Heart right ventricle (tissue), 16 donors: ENCODE measurements around the gene PHYKPL. TPM values are rescaled to one million over a fixed set of nuclear protein-coding genes. Genes with fewer than 3 reads are reported as not detected.
A peak's percentile ranks its signal among the peaks of the same experiment; 100 is the strongest.
"Not testable (repeated sequence)": the region's sequence is repeated elsewhere in the genome, so short reads cannot be mapped to it uniquely, and the experiment has no call there.

ENCODE experiments used
- ATAC-seq, 8 donors: fragments of 200-7000 bp; cut with Tn5 transposase; one replicate each; pipeline ENCODE4 v1.9.1; 2020; ENCODE audit warnings: mild to moderate bottlenecking in 8 of 8, moderate library complexity in 8 of 8, moderate number of reproducible peaks in 1 of 8
- DNase-seq, 2 donors: peaks; one replicate each; pipeline ENCODE4 v3.0.0-alpha.2; 2020
- H3K27ac ChIP-seq, 10 donors: fragments of 200-600 bp; sonication (generic) in 2 of 10; one replicate each; pipeline versions ENCODE4 v1.5.0 to v1.8.0; 2020 to 2022; ENCODE audit warnings: mild to moderate bottlenecking in 3 of 10
- H3K27me3 ChIP-seq, 7 donors: fragments of 200-600 bp; one replicate each; pipeline ENCODE4 v1.8.0; 2021 to 2022; ENCODE audit warnings: mild to moderate bottlenecking in 2 of 7
- H3K36me3 ChIP-seq, 9 donors: fragments of 200-600 bp; sonication (generic) in 1 of 9; one replicate each; pipeline versions ENCODE4 v1.5.0 to v1.8.0; 2020 to 2022; ENCODE audit warnings: mild to moderate bottlenecking in 2 of 9
- H3K4me1 ChIP-seq, 9 donors: fragments of 200-600 bp; sonication (generic) in 1 of 9; one replicate each; pipeline versions ENCODE4 v1.5.0 to v1.8.0; 2020 to 2022; ENCODE audit warnings: mild to moderate bottlenecking in 4 of 9
- H3K4me3 ChIP-seq, 10 donors: fragments of 200-600 bp; sonication (generic) in 2 of 10; one replicate each; pipeline versions ENCODE4 v1.5.0 to v1.8.0; 2020 to 2022; ENCODE audit warnings: mild to moderate bottlenecking in 7 of 10, moderate library complexity in 2 of 10
- H3K9me3 ChIP-seq, 11 donors: fragments of 200-600 bp in 10 of 11; sonication (generic) in 2 of 11; one replicate each; pipeline versions ENCODE4 v1.5.0 to v1.8.0; 2013 to 2022; ENCODE audit warnings: mild to moderate bottlenecking in 2 of 11, control low read depth in 1 of 11, moderate library complexity in 1 of 11
- WGBS, 2 donors: extraction: QIAGEN DNeasy Blood & Tissue Kit; methylation state at CpG; one replicate each; pipeline ENCODE4 v1.1.7; 2013; ENCODE audit warnings: inconsistent platforms in 1 of 2; 5-methylcytosine and 5-hydroxymethylcytosine counted together
- intact Hi-C, 10 donors: fragments of 100-400 bp; cut with DNase I; formaldehyde crosslinking; loops; one replicate each; pipeline versions ENCODE4 v1.11.1 to v1.14.2; 2022
- polyA plus RNA-seq, 2 donors: library from polyadenylated mRNA; stranded (reverse); fragments of 200-250 nt; gene quantifications; one replicate each; pipeline ENCODE4 v1.2.3, GENCODE V29; 2013
- total RNA-seq, 10 donors: library from RNA; stranded (reverse); fragmentation: NEBNext Ultra II Directional in 3 of 10; extraction: Animal tissue kit (Norgen Biotek cat#: 25700) in 3 of 10; gene quantifications; one replicate each; pipeline versions ENCODE4 v1.2.1 to v1.2.4, GENCODE V29; 2021 to 2023
- TF ChIP-seq, protein P1 (sequence below), 9 donors: fragments of 200-600 bp; sonication (generic) in 2 of 9; IDR thresholded peaks; one replicate each; pipeline versions ENCODE4 v1.5.0 to v1.8.0; 2021 to 2022; ENCODE audit warnings: antibody characterized with exemption in 9 of 9, mild to moderate bottlenecking in 5 of 9, moderate library complexity in 1 of 9
- donor health status: Arrhythmogenic right ventricular cardiomyopathy.
- donor health status: ischemic (EF 13 %, LVEDD 7.1; RV severe dilation, severe dysfunction).
- donor health status: healthy with polysubstance abuse.
- donor health status: DM: no; HTN: yes; CAD: no.
- donor health status: DM: no; HTN: no; CAD: no.
- donor health status: ischemic (EF 25% LVEDD 6.9; RV normal size, moderate dysfunction).
- donor health status: ischemic (EF 25% LVEDD 5.7; RV mildly dilated, moderate dysfunction).
- donor health status: healthy.
- donor health status: DM: yes; HTN: yes; CAD: no.
- donor health status: Ischemic cardiomyopathy.
- donor health status: ischemic (EF 35%, LVEDD 5.7; RV mildly dilated, moderate dysfunction).
- donor health status: nonischemic (EF 11% LVEDD 7.7; RV severe dilation, severe dysfunction).
- donor health status: DM: yes; HTN: yes; CAD: no.
- donor health status: PGD.
- donor health status: ischemic (EF 29% LVEDD 5.4; RV normal size, mild dysfunction).
- donor health status: nonischemic (EF 23%, LVEDD 6.1; RV moderate dilation, normal function).

PHYKPL gene
- total and polyA plus RNA-seq, 12 donors = 24.8 to 59.8 (median 37.3) TPM

DNA sequence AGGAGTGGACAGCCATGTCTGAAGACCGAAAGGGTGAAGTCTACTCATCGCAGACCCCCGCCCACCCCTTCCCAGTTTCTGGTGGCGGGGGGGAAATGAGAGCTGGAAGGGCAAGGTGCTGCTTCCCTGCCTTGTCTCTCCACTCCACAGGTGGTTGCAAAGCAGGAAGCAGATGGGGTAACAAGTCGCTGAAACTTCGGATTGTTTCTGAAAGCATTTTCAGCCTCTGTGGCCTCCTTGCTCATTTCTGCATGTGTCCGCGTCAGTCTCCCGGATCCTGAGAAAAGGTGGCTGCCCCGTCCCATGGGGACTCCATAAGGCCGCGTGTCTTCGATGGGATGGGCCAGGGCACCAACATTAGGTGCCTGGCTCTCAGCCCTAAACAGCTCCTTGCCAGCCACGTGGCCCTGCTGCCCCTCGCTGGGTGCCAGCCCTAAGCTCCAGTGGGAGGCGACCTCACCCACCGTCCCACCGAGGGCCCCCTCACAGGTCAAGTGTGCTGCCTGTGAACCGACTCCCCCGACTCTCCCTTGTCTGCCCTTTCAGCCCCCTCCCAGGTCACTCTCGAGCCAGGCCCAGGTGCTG lies 971 bp downstream of the PHYKPL start:
- 28 to 32% methylated on average over 21 of the region's 21 CpGs for WGBS, 2 donors
- intact Hi-C loops = loop anchor here in 3 of 10 donors (1.0 to 2.0 kb wide), 2 partner anchors 27 kb away; partner anchors contain the start of gene HNRNPAB (in 3 of the 3)
- Histone ChIP-seq H3K4me3 (peak overlapping the region; percentile 76 to 95 (median 91)), H3K27me3 (no peaks in the 10 kb centered on the region), H3K4me1 (peaks cover 20 to 65% (median 31%) of the 10 kb centered on the region in 9 donors), H3K36me3 (peaks cover 0 to 47% (median 4%) of the 10 kb centered on the region in 9 donors), H3K9me3 (no peaks in the 10 kb centered on the region), H3K27ac (peak overlapping the region; percentile 84 to 100 (median 98))
- DNase-seq (no peak), ATAC-seq (peak in 5 of 8 donors; percentile 0 to 18 (median 11))
- TF ChIP-seq, protein P1, sequence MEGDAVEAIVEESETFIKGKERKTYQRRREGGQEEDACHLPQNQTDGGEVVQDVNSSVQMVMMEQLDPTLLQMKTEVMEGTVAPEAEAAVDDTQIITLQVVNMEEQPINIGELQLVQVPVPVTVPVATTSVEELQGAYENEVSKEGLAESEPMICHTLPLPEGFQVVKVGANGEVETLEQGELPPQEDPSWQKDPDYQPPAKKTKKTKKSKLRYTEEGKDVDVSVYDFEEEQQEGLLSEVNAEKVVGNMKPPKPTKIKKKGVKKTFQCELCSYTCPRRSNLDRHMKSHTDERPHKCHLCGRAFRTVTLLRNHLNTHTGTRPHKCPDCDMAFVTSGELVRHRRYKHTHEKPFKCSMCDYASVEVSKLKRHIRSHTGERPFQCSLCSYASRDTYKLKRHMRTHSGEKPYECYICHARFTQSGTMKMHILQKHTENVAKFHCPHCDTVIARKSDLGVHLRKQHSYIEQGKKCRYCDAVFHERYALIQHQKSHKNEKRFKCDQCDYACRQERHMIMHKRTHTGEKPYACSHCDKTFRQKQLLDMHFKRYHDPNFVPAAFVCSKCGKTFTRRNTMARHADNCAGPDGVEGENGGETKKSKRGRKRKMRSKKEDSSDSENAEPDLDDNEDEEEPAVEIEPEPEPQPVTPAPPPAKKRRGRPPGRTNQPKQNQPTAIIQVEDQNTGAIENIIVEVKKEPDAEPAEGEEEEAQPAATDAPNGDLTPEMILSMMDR (IDR thresholded peaks at IDR 0.05) = no peak

DNA sequence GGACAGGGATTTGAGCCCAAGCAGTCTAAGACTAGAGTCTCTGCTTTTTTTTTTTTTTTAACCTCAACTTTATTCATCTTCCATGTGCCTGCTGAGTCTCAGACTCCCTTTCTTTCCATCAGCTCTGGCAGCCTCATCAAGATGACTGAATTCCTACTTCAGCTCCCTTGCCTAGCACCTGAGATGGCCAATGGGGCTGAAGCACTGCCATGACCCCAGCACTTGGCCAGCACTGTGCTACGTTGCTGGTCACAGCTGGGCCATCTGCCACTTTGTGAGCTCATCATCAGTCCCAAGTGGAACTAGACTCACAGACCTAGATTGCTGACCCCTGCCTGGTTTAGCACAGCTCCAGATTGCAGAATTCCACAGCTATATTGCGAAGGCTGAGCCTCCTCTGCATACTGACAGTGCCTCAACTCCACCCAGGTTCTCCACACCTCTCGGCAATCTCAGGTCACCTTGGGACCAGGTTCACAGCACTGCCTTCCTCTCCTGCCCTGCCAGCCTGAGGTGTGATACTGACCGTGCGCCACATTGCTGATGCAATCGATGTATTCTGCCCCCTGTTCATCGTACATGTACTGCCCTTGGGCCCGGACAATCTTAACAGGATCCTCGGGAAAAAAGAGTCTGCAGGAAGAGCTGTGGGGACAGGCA lies 1.6 kb downstream of the PHYKPL start:
- 65 to 76% methylated on average over 9 of the region's 9 CpGs for WGBS, 2 donors
- peaks cover 16 to 59% (median 25%) of the 10 kb centered on the region in 9 donors for H3K4me1 ChIP-seq
- TF ChIP-seq, protein P1 (IDR thresholded peaks at IDR 0.05) = no peak
- peak overlapping the region; percentile 76 to 95 (median 91) for H3K4me3 ChIP-seq
- H3K27me3 ChIP-seq = no peaks in the 10 kb centered on the region
- no peaks in the 10 kb centered on the region for H3K9me3 ChIP-seq
- peaks cover 0 to 54% (median 4%) of the 10 kb centered on the region in 9 donors for H3K36me3 ChIP-seq
- ATAC-seq (peak in 5 of 8 donors; percentile 22 to 63 (median 36)), DNase-seq (peak in 1 of 2 donors; percentile 51)
- intact Hi-C loops = loop anchor here in 1 of 10 donors (2.0 kb wide), 1 partner anchor 26 kb away; the partner anchor contains the start of gene HNRNPAB
- H3K27ac ChIP-seq = peak overlapping the region in 8 of 10 donors; percentile 95 to 100 (median 98)

DNA sequence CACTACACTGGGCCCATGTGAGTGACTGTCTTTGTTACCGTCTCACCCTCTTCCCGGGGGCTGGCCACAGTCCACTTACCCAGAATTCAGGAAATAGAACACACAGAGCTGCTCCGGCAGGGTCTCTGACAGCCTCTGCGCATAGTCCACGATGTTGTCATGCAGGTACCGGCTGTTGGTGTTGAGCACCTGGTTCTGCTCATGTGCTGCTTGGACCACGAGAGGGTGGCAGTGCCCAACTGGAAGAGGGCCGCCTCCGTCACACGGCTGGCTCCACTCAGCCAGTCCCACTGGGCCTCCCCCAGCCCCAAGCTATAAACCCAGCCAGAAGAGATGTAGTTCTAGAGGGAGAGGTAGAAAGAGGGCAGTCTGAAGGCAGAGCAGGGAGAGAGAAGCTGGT lies 2.7 kb downstream of the PHYKPL start:
- ATAC-seq = no peak
- Histone ChIP-seq H3K36me3 (peaks cover 0 to 65% (median 4%) of the 10 kb centered on the region in 9 donors), H3K9me3 (no peaks in the 10 kb centered on the region), H3K27me3 (no peaks in the 10 kb centered on the region), H3K27ac (no peak overlapping the region), H3K4me1 (peaks cover 16 to 47% (median 25%) of the 10 kb centered on the region in 9 donors), H3K4me3 (no peak overlapping the region)
- no peak for DNase-seq
- TF ChIP-seq, protein P1 (IDR thresholded peaks at IDR 0.05) = no peak
- 94 to 95% methylated on average over 10 of the region's 10 CpGs for WGBS, 2 donors
- intact Hi-C loops = loop anchor here in 1 of 10 donors (2.0 kb wide), 1 partner anchor 25 kb away; the partner anchor contains the start of gene HNRNPAB

DNA sequence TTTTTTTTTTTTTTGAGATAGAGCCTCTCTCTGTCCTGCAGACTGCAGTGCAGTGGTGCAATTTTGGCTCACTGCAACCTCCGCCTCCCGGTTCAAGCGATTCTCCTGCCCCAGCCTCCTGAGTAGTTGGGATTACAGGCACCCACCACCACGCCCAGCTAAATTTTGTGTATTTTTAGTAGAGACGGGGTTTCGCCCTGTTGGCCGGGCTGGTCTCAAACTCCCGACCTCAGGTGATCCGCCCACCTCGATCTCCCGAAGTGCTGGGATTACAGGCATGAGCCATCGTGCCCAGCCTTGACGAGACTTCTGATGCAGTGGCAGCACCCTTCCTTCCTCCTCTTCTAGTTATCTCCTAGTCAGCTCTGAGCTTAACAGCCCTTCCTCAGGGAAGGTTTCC lies 3.5 kb downstream of the PHYKPL start:
- intact Hi-C loops, H3K4me3 ChIP-seq, H3K9me3 ChIP-seq, ATAC-seq, H3K27me3 ChIP-seq, DNase-seq, H3K27ac ChIP-seq: not testable (repeated sequence)
- peaks cover 16 to 40% (median 25%) of the 10 kb centered on the region in 9 donors for H3K4me1 ChIP-seq
- WGBS, 2 donors = 96 to 97% methylated on average over 13 of the region's 13 CpGs
- H3K36me3 ChIP-seq = peaks cover 0 to 73% (median 5%) of the 10 kb centered on the region in 9 donors
